Measurements from ENCODE around the gene WNT2B. TPM values are rescaled to one million over a fixed set of nuclear protein-coding genes. Genes with fewer than 3 reads are reported as not detected.

Gene WNT2B
- total and polyA plus RNA-seq, 3 experiments from 2014 or later, result 0.09 to 0.13 (median 0.09) TPM

DNA sequence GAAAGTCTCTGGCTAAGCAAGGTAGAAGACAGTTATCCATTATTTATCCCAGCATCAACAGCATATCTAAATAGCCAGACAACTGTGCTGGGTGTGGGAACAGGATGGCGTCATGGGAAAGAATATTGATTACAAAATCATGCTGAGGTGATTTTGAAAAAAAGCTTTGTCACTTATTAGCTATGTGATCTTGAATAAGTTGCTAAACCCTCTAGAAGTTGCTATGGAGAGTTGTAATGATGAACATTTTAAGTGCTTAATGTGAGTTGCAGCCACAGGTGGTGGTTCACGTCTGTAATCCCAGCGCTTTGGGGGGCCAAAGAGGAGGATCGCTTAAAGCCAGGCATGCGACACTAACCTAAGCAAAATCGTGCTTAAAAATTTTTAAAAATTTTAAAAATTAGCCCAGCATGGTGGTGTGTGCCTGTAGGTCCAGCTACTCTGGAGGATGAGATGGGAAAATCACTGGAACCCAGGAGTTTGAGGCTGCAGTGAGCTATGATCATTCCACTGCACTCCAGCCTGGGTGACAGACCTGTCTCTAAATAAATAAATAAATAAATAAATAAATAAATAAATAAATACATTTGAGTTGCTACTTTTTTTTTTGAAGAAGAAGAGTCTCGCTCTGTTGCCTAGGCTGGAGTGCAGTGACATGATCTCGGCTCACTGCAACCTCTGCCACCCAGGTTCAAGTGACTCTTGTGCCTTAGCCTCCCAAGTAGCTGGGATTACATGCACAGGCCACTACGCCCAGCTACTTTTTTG, 33.6 kb downstream of the WNT2B start:
- Mint-ChIP-seq H3K4me1 (no peaks in the 10 kb centered on the region), H3K27me3 (no peaks in the 10 kb centered on the region), H3K36me3 (peaks cover 0 to 37% (median 14%) of the 10 kb centered on the region in 3 donors), H3K4me3 (no peak overlapping the region), H3K9me3 (no peaks in the 10 kb centered on the region), H3K27ac (no peak overlapping the region)
- no peaks in the 10 kb centered on the region for H3K36me3 ChIP-seq (ENCODE audit: insufficient read depth, low read length)
- no peaks in the 10 kb centered on the region for H3K27me3 ChIP-seq (ENCODE audit: insufficient read depth, low read length, poor library complexity, severe bottlenecking)
- no peak for DNase-seq
- H3K4me3 ChIP-seq (ENCODE audit: low read length), result no peak overlapping the region
- H3K9me3 ChIP-seq (ENCODE audit: low read length), result no peaks in the 10 kb centered on the region
- H3K4me1 ChIP-seq (ENCODE audit: insufficient read depth, low read length), result no peaks in the 10 kb centered on the region
- POLR2A ChIA-PET, result no interaction called here
- H3K27ac ChIP-seq (ENCODE audit: low read depth, low read length), result no peak overlapping the region
- CTCF ChIA-PET, result no interaction called here

GRCh38 chr1:112544011-112544688, 35.4 kb downstream of the WNT2B start:
- peaks cover 0 to 38% (median 16%) of the 10 kb centered on the region in 3 donors for H3K36me3 Mint-ChIP-seq
- no peaks in the 10 kb centered on the region for H3K9me3 ChIP-seq (ENCODE audit: low read length)
- ChIA-PET POLR2A (no interaction called here), CTCF (interaction anchor here (1.5 kb wide), 1 partner anchor 13 kb away, joined by 3 read pairs; no protein-coding TSS in a partner anchor)
- H3K4me1 Mint-ChIP-seq, result no peaks in the 10 kb centered on the region
- no peaks in the 10 kb centered on the region for H3K4me1 ChIP-seq (ENCODE audit: insufficient read depth, low read length)
- no peak overlapping the region for H3K27ac ChIP-seq (ENCODE audit: low read depth, low read length)
- H3K9me3 Mint-ChIP-seq, result no peaks in the 10 kb centered on the region
- DNase-seq, result no peak
- H3K27ac Mint-ChIP-seq, result no peak overlapping the region
- H3K4me3 Mint-ChIP-seq, result no peak overlapping the region
- H3K4me3 ChIP-seq (ENCODE audit: low read length), result no peak overlapping the region
- H3K27me3 Mint-ChIP-seq, result no peaks in the 10 kb centered on the region
- no peaks in the 10 kb centered on the region for H3K27me3 ChIP-seq (ENCODE audit: insufficient read depth, low read length, poor library complexity, severe bottlenecking)
- no peaks in the 10 kb centered on the region for H3K36me3 ChIP-seq (ENCODE audit: insufficient read depth, low read length)

GRCh38 chr1:112544751-112545150, 36.0 kb downstream of the WNT2B start:
- ChIA-PET CTCF (interaction anchor here (1.5 kb wide), 1 partner anchor 14 kb away, joined by 3 read pairs; no protein-coding TSS in a partner anchor), POLR2A (no interaction called here)
- no peaks in the 10 kb centered on the region for H3K4me1 Mint-ChIP-seq
- no peaks in the 10 kb centered on the region for H3K9me3 Mint-ChIP-seq
- no peaks in the 10 kb centered on the region for H3K27me3 Mint-ChIP-seq
- peaks cover 0 to 37% (median 17%) of the 10 kb centered on the region in 3 donors for H3K36me3 Mint-ChIP-seq
- Histone ChIP-seq H3K4me3 (ENCODE audit: low read length) (no peak overlapping the region), H3K27me3 (ENCODE audit: insufficient read depth, low read length, poor library complexity, severe bottlenecking) (no peaks in the 10 kb centered on the region), H3K27ac (ENCODE audit: low read depth, low read length) (no peak overlapping the region), H3K36me3 (ENCODE audit: insufficient read depth, low read length) (no peaks in the 10 kb centered on the region), H3K9me3 (ENCODE audit: low read length) (no peaks in the 10 kb centered on the region), H3K4me1 (ENCODE audit: insufficient read depth, low read length) (no peaks in the 10 kb centered on the region)
- no peak for DNase-seq
- no peak overlapping the region for H3K4me3 Mint-ChIP-seq
- no peak overlapping the region for H3K27ac Mint-ChIP-seq

DNA sequence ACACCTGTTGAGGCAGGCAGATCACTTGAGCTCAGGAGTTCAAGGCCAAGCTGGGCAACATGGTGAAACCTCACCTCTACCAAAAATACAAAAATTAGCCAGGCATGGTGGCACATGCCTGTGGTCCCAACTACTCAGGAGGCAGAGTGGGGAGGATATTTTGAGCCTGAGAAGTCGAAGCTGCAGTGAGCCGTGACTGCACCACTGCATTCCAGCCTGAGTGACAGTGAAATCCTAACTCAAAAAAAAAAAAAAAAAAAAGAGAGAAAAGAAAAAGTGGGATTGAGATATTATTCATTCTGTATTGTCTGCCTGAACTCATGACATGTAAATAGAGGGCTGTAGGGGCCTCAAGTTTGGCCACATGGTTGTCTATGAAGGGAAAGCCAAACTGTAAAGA, 37.3 kb downstream of the WNT2B start:
- H3K36me3 ChIP-seq (ENCODE audit: insufficient read depth, low read length), result no peaks in the 10 kb centered on the region
- Mint-ChIP-seq H3K9me3 (no peaks in the 10 kb centered on the region), H3K4me3 (no peak overlapping the region), H3K4me1 (no peaks in the 10 kb centered on the region), H3K27ac (no peak overlapping the region), H3K27me3 (no peaks in the 10 kb centered on the region), H3K36me3 (peaks cover 0 to 34% (median 12%) of the 10 kb centered on the region in 3 donors)
- POLR2A ChIA-PET, result no interaction called here
- no peaks in the 10 kb centered on the region for H3K4me1 ChIP-seq (ENCODE audit: insufficient read depth, low read length)
- H3K4me3 ChIP-seq (ENCODE audit: low read length), result no peak overlapping the region
- no peak overlapping the region for H3K27ac ChIP-seq (ENCODE audit: low read depth, low read length)
- no peak for DNase-seq
- CTCF ChIA-PET, result no interaction called here
- no peaks in the 10 kb centered on the region for H3K27me3 ChIP-seq (ENCODE audit: insufficient read depth, low read length, poor library complexity, severe bottlenecking)
- no peaks in the 10 kb centered on the region for H3K9me3 ChIP-seq (ENCODE audit: low read length)

GRCh38 chr1:112548547-112548946, 39.8 kb downstream of the WNT2B start:
- CTCF ChIA-PET, result no interaction called here
- no peaks in the 10 kb centered on the region for H3K27me3 ChIP-seq (ENCODE audit: insufficient read depth, low read length, poor library complexity, severe bottlenecking)
- H3K4me1 ChIP-seq (ENCODE audit: insufficient read depth, low read length), result no peaks in the 10 kb centered on the region
- Mint-ChIP-seq H3K36me3 (peaks cover 0 to 30% (median 9%) of the 10 kb centered on the region in 3 donors), H3K4me3 (no peak overlapping the region), H3K27ac (no peak overlapping the region), H3K4me1 (no peaks in the 10 kb centered on the region), H3K9me3 (no peaks in the 10 kb centered on the region), H3K27me3 (no peaks in the 10 kb centered on the region)
- POLR2A ChIA-PET, result no interaction called here
- H3K4me3 ChIP-seq (ENCODE audit: low read length), result no peak overlapping the region
- no peaks in the 10 kb centered on the region for H3K9me3 ChIP-seq (ENCODE audit: low read length)
- DNase-seq, result no peak
- no peak overlapping the region for H3K27ac ChIP-seq (ENCODE audit: low read depth, low read length)
- no peaks in the 10 kb centered on the region for H3K36me3 ChIP-seq (ENCODE audit: insufficient read depth, low read length)

DNA sequence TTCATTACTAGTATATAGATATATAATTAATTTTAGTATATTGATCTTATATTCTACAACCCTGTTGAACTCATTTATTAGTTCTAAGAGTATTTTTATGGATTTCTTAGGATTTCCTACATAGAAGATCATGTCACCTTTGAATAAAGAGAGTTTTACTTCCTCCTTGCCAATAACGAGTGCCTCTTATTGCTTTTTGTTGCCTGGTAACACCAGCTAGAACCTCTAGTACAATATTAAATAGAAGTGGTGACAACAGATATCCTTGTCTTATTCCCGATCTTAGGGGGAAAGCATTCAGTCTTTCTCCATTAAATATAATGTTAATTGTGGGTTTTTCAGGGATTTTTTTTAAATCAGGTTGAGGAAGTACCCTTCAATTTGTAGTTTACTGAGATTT, 40.8 kb downstream of the WNT2B start:
- POLR2A ChIA-PET, result no interaction called here
- Mint-ChIP-seq H3K9me3 (no peaks in the 10 kb centered on the region), H3K4me1 (no peaks in the 10 kb centered on the region), H3K27ac (no peak overlapping the region), H3K27me3 (no peaks in the 10 kb centered on the region), H3K4me3 (no peak overlapping the region), H3K36me3 (peaks cover under 1 to 29% (median 9%) of the 10 kb centered on the region in 3 donors)
- Histone ChIP-seq H3K36me3 (ENCODE audit: insufficient read depth, low read length) (no peaks in the 10 kb centered on the region), H3K27me3 (ENCODE audit: insufficient read depth, low read length, poor library complexity, severe bottlenecking) (no peaks in the 10 kb centered on the region), H3K4me1 (ENCODE audit: insufficient read depth, low read length) (no peaks in the 10 kb centered on the region), H3K27ac (ENCODE audit: low read depth, low read length) (no peak overlapping the region), H3K9me3 (ENCODE audit: low read length) (no peaks in the 10 kb centered on the region), H3K4me3 (ENCODE audit: low read length) (no peak overlapping the region)
- CTCF ChIA-PET, result no interaction called here
- no peak for DNase-seq

DNA sequence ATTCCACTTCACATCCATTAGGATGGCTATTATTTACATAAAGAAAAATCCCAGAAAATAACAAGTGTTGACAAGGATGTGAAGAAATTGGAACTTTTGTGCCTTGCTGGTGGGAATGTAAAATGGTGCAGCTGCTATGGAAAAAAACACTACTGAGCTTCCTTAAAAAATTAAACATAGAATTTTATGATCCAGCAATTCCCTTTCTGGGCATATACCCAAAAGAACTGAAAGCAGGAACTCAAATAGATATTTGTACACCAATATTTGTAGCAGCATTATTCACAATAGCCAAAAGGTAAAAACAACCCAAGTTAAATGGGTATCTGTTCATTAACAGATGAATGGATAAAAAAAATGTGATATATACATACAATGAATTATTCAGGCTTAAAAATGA, 45.6 kb downstream of the WNT2B start:
- Mint-ChIP-seq H3K27me3 (no peaks in the 10 kb centered on the region), H3K4me1 (no peaks in the 10 kb centered on the region), H3K4me3 (no peak overlapping the region), H3K36me3 (peaks cover 4 to 29% (median 10%) of the 10 kb centered on the region in 3 donors), H3K9me3 (no peaks in the 10 kb centered on the region), H3K27ac (peak overlapping the region in 1 of 8 donors; percentile 3)
- Histone ChIP-seq H3K27me3 (ENCODE audit: insufficient read depth, low read length, poor library complexity, severe bottlenecking) (no peaks in the 10 kb centered on the region), H3K9me3 (ENCODE audit: low read length) (no peaks in the 10 kb centered on the region), H3K27ac (ENCODE audit: low read depth, low read length) (no peak overlapping the region), H3K36me3 (ENCODE audit: insufficient read depth, low read length) (no peaks in the 10 kb centered on the region), H3K4me1 (ENCODE audit: insufficient read depth, low read length) (no peaks in the 10 kb centered on the region), H3K4me3 (ENCODE audit: low read length) (no peak overlapping the region)
- DNase-seq, result no peak
- CTCF ChIA-PET, result interaction anchor here (1.1 kb wide), 1 partner anchor 121 kb away, joined by 3 read pairs; no protein-coding TSS in a partner anchor
- POLR2A ChIA-PET, result no interaction called here

DNA sequence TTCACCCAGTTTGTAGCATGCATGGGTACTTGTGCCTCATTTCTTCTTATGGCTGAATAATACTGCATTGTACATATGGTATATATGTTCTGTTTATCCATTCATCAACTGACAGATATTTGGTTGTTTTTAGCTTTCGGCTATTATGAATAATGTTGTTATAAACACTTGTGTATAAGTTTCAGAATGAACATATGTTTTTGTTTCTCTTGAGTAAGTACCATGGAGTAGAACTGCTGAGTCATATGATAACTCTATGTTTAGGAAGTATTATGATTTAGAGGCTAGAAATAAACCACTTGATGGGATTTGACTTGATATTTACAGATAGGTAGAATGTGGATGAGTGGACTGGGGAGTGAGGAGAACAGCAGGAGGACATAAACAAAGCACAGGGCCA, 48.6 kb downstream of the WNT2B start:
- no peak overlapping the region for H3K4me3 ChIP-seq (ENCODE audit: low read length)
- no peak overlapping the region for H3K27ac ChIP-seq (ENCODE audit: low read depth, low read length)
- H3K9me3 ChIP-seq (ENCODE audit: low read length), result no peaks in the 10 kb centered on the region
- Mint-ChIP-seq H3K4me3 (no peak overlapping the region), H3K36me3 (peaks cover 4 to 20% (median 6%) of the 10 kb centered on the region in 3 donors), H3K27ac (peak overlapping the region in 2 of 8 donors; percentile 6 to 19), H3K4me1 (no peaks in the 10 kb centered on the region), H3K27me3 (no peaks in the 10 kb centered on the region), H3K9me3 (no peaks in the 10 kb centered on the region)
- H3K36me3 ChIP-seq (ENCODE audit: insufficient read depth, low read length), result no peaks in the 10 kb centered on the region
- no peaks in the 10 kb centered on the region for H3K27me3 ChIP-seq (ENCODE audit: insufficient read depth, low read length, poor library complexity, severe bottlenecking)
- POLR2A ChIA-PET, result no interaction called here
- DNase-seq, result no peak
- no peaks in the 10 kb centered on the region for H3K4me1 ChIP-seq (ENCODE audit: insufficient read depth, low read length)
- CTCF ChIA-PET, result no interaction called here

Measured in CD8-positive, alpha-beta memory T cell (primary cell).